ENCODE data around the gene TMEM72. TPM values are rescaled to one million over a fixed set of nuclear protein-coding genes. Genes with fewer than 3 reads are reported as not detected.
A peak's percentile ranks its signal among the peaks of the same experiment; 100 is the strongest.

TMEM72 gene
- polyA plus RNA-seq, 2 of the 4 experiments (the other 2 are of a cell fraction): not detected

DNA sequence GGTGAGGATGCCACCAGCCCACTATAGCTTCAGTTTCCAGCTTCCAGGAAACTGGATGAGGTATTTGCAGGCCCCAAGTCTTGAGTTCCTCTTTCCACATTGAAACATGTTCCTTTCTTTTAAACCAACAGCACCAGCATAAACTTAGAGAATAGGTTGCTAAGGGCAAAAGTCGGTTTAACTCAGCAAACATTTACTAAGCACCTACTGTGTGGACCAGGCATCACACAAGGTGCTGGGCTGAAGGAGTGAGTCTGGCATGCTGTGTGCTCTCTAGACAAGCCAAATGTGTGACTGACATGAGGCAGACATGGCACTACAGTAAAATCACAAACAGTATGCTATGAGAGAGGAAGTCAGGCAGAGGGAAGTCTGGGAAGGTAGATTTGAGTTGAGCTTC, 37.5 kb downstream of the TMEM72 start:
- FAIRE-seq: no peak

DNA sequence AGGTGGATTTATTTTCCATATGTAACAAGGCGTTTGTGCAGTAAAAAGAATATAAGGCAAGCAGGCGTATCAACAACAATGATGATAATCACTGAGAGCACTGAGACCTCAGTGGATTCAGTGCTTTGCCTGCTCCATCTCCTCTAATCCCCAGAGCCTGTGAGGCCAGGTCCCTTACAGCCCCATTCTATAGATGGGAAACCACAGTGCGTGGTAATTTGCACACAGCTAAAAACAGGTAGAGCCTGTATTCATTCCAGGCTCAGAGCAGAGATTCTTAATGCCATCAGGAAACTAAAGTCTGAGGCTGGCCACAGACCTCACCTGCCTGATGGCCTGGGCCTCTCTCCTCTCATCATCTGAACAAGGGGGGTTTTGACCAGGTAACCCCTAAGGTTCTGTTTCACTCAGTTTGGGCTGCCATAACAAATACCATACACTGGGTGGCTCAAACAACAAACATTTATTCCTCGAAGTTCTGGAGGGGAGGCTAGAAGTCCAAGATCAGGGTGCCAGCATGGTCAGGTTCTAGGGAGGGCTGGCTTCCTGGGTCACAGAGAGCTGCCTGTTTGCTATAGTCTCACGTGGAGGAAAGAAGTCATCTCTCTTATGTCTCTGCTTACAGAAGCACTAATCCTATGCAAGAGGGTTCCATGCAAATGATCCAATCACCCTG, 38.1 kb downstream of the TMEM72 start:
- peaks cover 11% of the 10 kb centered on the region; the same call in 2 of the 3 replicates for H3K9me3 ChIP-seq
- H3K27ac ChIP-seq: no peak overlapping the region
- peak in 1 of 2 experiments; percentile 56; a peak in 2 of 6 replicates for ATAC-seq
- H3K4me2 ChIP-seq: no peak overlapping the region
- POLR2A ChIA-PET: interaction anchor here (2.8 kb wide), 1 partner anchor 10 kb away, joined by 13 read pairs; the partner anchor contains the start of gene RASSF4
- no peak for DNase-seq (ENCODE audit: low read depth in 1 of 2, low spot score in 1 of 2)
- CTCF ChIA-PET: interaction anchor here (1.1 to 1.9 kb wide), 5 partner anchors 13 to 36 kb away, joined by 3 to 9 read pairs (median 4); no protein-coding TSS in a partner anchor
- TF ChIP-seq HOXB5 (CRISPR knock-in tag; IDR thresholded peaks at IDR 0.05): no peak
- TF ChIP-seq CEBPB (IDR thresholded peaks at IDR 0.05): no peak
- no peak for TF ChIP-seq CHD4 (IDR thresholded peaks at IDR 0.05; ENCODE audit: borderline replicate concordance)
- no peak for TF ChIP-seq MYC (IDR thresholded peaks at IDR 0.05; ENCODE audit: borderline replicate concordance, low read length)
- no peak for TF ChIP-seq RCOR1 (IDR thresholded peaks at IDR 0.05; ENCODE audit: low read depth, low read length)
- TF ChIP-seq, protein P1, sequence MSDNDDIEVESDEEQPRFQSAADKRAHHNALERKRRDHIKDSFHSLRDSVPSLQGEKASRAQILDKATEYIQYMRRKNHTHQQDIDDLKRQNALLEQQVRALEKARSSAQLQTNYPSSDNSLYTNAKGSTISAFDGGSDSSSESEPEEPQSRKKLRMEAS (IDR thresholded peaks at IDR 0.05): no peak
- TF ChIP-seq JUN (IDR thresholded peaks at IDR 0.05): no peak
- FAIRE-seq: no peak
- no peaks in the 10 kb centered on the region for H3K4me1 ChIP-seq
- WGBS (ENCODE audit: missing lambda C conversion rate): 68% methylated on average over 5 of the region's 5 CpGs
- no peak overlapping the region for H3K4me3 ChIP-seq

More for the DNA sequence above, 37.5 kb downstream of the TMEM72 start:
- peaks cover 14% of the 10 kb centered on the region; the same call in 2 of the 3 replicates for H3K9me3 ChIP-seq
- H3K4me2 ChIP-seq: no peak overlapping the region
- no peak overlapping the region for H3K27ac ChIP-seq
- WGBS (ENCODE audit: missing lambda C conversion rate): 58% methylated on average over 1 of the region's 1 CpG
- H3K4me3 ChIP-seq: no peak overlapping the region
- H3K4me1 ChIP-seq: no peaks in the 10 kb centered on the region
- no peak for DNase-seq (ENCODE audit: low read depth in 1 of 2, low spot score in 1 of 2)
- CTCF ChIA-PET: interaction anchor here (1.1 to 3.8 kb wide), 2 partner anchors 16 to 37 kb away, joined by 3 to 25 read pairs; no protein-coding TSS in a partner anchor
- TF ChIP-seq ESRRA (IDR thresholded peaks at IDR 0.05; ENCODE audit: borderline replicate concordance, low read length) (no peak), CHD2 (IDR thresholded peaks at IDR 0.05; ENCODE audit: low read length, partially characterized antibody) (no peak), HEYL (CRISPR knock-in tag; IDR thresholded peaks at IDR 0.05) (no peak), HOXB5 (CRISPR knock-in tag; IDR thresholded peaks at IDR 0.05) (no peak), BHLHE40 (IDR thresholded peaks at IDR 0.05; ENCODE audit: low read depth, low read length) (no peak), EHMT2 (IDR thresholded peaks at IDR 0.05; ENCODE audit: low read depth) (no peak), POLR2AphosphoS2 (conservative IDR thresholded peaks at IDR 0.05; ENCODE audit: low read length) (no peak), FOSL2 (IDR thresholded peaks at IDR 0.05) (no peak), FOSL2 (CRISPR knock-in tag; IDR thresholded peaks at IDR 0.05) (no peak)
- TF ChIP-seq, protein P2, sequence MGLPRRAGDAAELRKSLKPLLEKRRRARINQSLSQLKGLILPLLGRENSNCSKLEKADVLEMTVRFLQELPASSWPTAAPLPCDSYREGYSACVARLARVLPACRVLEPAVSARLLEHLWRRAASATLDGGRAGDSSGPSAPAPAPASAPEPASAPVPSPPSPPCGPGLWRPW (IDR thresholded peaks at IDR 0.05): no peak
- TF ChIP-seq, protein P3, sequence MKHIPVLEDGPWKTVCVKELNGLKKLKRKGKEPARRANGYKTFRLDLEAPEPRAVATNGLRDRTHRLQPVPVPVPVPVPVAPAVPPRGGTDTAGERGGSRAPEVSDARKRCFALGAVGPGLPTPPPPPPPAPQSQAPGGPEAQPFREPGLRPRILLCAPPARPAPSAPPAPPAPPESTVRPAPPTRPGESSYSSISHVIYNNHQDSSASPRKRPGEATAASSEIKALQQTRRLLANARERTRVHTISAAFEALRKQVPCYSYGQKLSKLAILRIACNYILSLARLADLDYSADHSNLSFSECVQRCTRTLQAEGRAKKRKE (CRISPR knock-in tag; IDR thresholded peaks at IDR 0.05; ENCODE audit: low read depth): no peak
- TF ChIP-seq, protein P4, sequence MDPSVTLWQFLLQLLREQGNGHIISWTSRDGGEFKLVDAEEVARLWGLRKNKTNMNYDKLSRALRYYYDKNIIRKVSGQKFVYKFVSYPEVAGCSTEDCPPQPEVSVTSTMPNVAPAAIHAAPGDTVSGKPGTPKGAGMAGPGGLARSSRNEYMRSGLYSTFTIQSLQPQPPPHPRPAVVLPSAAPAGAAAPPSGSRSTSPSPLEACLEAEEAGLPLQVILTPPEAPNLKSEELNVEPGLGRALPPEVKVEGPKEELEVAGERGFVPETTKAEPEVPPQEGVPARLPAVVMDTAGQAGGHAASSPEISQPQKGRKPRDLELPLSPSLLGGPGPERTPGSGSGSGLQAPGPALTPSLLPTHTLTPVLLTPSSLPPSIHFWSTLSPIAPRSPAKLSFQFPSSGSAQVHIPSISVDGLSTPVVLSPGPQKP (IDR thresholded peaks at IDR 0.05; ENCODE audit: low read depth, low read length): no peak
- POLR2A ChIA-PET: interaction anchor here (2.8 kb wide), 1 partner anchor 11 kb away, joined by 13 read pairs; the partner anchor contains the start of gene RASSF4
- ATAC-seq: no peak

DNA sequence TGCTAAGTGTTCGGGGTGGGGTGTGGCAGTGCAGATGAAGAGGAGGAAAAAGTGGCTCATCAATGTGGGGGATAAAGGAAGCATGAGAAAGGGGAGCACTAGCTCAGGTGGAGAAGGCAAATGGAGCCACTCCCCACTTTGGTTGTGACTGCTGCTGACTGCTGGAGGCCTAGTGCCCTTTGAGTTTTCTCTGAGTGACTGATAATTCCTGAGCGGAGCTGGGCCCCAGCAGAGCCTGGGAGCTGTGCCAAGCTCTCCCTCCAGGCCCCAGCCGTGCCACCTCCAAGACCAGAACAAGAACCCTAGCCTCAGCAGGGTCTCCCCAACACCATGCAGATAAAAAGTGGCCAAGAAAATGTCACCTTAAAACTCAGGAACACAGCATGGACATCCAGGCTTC, 38.8 kb downstream of the TMEM72 start:
- CTCF ChIA-PET: interaction anchor here (0.9 to 1.9 kb wide), 5 partner anchors 11 to 25 kb away, joined by 3 to 9 read pairs (median 4); no protein-coding TSS in a partner anchor
- Histone ChIP-seq H3K27ac (no peak overlapping the region), H3K4me1 (no peaks in the 10 kb centered on the region), H3K4me3 (no peak overlapping the region), H3K9me3 (peaks cover 5% of the 10 kb centered on the region; the same call in 2 of the 3 replicates), H3K4me2 (no peak overlapping the region)
- ATAC-seq: no peak
- FAIRE-seq: no peak
- POLR2A ChIA-PET: interaction anchor here (2.8 kb wide), 1 partner anchor 10 kb away, joined by 13 read pairs; the partner anchor contains the start of gene RASSF4
- 84% methylated on average over 3 of the region's 3 CpGs for WGBS (ENCODE audit: missing lambda C conversion rate)
- DNase-seq (ENCODE audit: low read depth in 1 of 2, low spot score in 1 of 2): no peak
- TF ChIP-seq JUNB (IDR thresholded peaks at IDR 0.05): no peak
- TF ChIP-seq MYC (IDR thresholded peaks at IDR 0.05; ENCODE audit: borderline replicate concordance, low read length): no peak
- TF ChIP-seq TFCP2L1 (CRISPR knock-in tag; IDR thresholded peaks at IDR 0.05): no peak
- no peak for TF ChIP-seq EHF (CRISPR knock-in tag; IDR thresholded peaks at IDR 0.05)
- TF ChIP-seq ZSCAN20 (CRISPR knock-in tag; IDR thresholded peaks at IDR 0.05): no peak
- TF ChIP-seq RARB (CRISPR knock-in tag; IDR thresholded peaks at IDR 0.05): no peak
- no peak for TF ChIP-seq ZFP36 (IDR thresholded peaks at IDR 0.05; ENCODE audit: borderline replicate concordance, partially characterized antibody)
- TF ChIP-seq RFX5 (IDR thresholded peaks at IDR 0.05): no peak
- no peak for TF ChIP-seq POLR2AphosphoS2 (conservative IDR thresholded peaks at IDR 0.05; ENCODE audit: low read length)
- no peak for TF ChIP-seq CHD4 (IDR thresholded peaks at IDR 0.05; ENCODE audit: borderline replicate concordance)
- TF ChIP-seq, protein P4 (IDR thresholded peaks at IDR 0.05; ENCODE audit: low read depth, low read length): no peak
- TF ChIP-seq NFE2L2 (conservative IDR thresholded peaks at IDR 0.05; ENCODE audit: low read length): no peak
- TF ChIP-seq MAZ (IDR thresholded peaks at IDR 0.05; ENCODE audit: borderline replicate concordance, low read depth, low read length): no peak
- TF ChIP-seq, protein P5, sequence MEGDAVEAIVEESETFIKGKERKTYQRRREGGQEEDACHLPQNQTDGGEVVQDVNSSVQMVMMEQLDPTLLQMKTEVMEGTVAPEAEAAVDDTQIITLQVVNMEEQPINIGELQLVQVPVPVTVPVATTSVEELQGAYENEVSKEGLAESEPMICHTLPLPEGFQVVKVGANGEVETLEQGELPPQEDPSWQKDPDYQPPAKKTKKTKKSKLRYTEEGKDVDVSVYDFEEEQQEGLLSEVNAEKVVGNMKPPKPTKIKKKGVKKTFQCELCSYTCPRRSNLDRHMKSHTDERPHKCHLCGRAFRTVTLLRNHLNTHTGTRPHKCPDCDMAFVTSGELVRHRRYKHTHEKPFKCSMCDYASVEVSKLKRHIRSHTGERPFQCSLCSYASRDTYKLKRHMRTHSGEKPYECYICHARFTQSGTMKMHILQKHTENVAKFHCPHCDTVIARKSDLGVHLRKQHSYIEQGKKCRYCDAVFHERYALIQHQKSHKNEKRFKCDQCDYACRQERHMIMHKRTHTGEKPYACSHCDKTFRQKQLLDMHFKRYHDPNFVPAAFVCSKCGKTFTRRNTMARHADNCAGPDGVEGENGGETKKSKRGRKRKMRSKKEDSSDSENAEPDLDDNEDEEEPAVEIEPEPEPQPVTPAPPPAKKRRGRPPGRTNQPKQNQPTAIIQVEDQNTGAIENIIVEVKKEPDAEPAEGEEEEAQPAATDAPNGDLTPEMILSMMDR (IDR thresholded peaks at IDR 0.05): no peak
